GM12864 (cell line): Measurements from ENCODE around the gene YARS1.
A peak's percentile ranks its signal among the peaks of the same experiment; 100 is the strongest.

Experiments used
- DNase-seq: peaks from one replicate; pipeline ENCODE4 v3.0.0-alpha.2; 2011; ENCODE audit warnings: low read depth
- H3K4me3 ChIP-seq: 2 replicates; pipeline ENCODE4 v1.5.1; 2011; ENCODE audit warnings: mild to moderate bottlenecking, low read depth, low read length, control low read depth
- TF ChIP-seq, protein P1 (sequence below): IDR thresholded peaks from 2 replicates; pipeline ENCODE4 v1.5.1; 2011; ENCODE audit warnings: low read depth, mild to moderate bottlenecking, moderate library complexity, low read length, control low read depth, inconsistent platforms; ENCODE audit errors: missing control alignments

YARS1 gene

DNA sequence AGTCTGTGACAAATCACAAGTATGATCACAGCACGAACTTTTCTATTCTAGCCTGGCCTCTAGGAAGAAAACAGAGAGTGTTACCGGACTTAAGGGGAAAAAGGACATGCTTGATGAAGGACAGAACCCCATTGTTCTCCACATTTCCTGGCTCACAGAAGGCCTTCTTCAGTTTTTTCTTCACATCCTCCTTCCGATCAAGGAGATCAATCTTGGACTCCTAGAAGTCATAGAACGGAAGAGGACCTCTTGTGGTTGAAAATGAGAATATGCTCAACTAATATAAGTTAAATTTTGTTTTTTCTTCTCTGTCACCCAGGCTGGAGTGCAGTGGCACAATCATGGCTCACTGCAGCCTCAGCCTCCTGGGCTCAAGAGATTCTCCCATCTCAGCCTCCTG, 30.3 kb downstream of the YARS1 start:
- DNase-seq, result peak; percentile 25

DNA sequence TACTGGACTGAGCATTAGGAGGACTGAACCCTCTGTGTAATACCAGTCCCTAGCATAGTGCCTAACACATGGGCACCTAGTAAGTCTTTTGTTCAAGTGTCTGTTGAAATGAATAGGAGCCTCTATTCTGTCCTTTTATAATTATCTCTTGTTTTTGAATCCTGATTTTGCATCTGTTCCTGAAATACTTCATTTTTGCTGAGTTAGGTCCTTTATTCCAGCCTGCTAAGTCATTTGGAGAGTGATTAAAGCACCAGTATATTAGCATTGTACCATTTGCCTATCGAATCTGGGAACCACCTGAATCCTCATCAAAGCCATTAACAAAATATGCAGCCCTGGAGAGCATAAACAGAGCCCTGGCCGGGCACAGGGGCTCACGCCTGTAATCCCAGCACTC, 32.3 kb downstream of the YARS1 start:
- TF ChIP-seq, protein P1, sequence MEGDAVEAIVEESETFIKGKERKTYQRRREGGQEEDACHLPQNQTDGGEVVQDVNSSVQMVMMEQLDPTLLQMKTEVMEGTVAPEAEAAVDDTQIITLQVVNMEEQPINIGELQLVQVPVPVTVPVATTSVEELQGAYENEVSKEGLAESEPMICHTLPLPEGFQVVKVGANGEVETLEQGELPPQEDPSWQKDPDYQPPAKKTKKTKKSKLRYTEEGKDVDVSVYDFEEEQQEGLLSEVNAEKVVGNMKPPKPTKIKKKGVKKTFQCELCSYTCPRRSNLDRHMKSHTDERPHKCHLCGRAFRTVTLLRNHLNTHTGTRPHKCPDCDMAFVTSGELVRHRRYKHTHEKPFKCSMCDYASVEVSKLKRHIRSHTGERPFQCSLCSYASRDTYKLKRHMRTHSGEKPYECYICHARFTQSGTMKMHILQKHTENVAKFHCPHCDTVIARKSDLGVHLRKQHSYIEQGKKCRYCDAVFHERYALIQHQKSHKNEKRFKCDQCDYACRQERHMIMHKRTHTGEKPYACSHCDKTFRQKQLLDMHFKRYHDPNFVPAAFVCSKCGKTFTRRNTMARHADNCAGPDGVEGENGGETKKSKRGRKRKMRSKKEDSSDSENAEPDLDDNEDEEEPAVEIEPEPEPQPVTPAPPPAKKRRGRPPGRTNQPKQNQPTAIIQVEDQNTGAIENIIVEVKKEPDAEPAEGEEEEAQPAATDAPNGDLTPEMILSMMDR, result no peak
- DNase-seq, result no peak
- no peak overlapping the region for H3K4me3 ChIP-seq

More for the DNA sequence above, 30.3 kb downstream of the YARS1 start:
- TF ChIP-seq, protein P1, result peak; percentile 34
- H3K4me3 ChIP-seq, result no peak overlapping the region

DNA sequence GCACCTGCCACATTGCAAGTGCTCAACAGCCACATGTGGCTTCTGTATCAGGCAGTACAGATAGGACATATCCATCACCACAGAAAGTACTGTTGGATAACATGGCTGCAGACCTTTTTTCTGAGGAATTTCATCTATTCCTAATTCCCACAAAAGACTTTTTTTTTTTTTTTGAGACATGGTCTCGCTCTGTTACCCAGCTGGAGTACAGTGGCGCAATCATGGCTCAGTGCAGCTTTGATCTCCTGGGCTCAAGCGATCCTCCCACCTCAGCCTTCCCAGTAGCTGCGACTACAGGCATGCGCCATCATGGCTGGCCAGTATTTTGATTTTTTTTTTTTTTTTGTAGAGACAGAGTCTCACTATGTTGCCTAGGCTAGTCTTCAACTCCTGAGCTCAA, 33.3 kb downstream of the YARS1 start:
- no peak overlapping the region for H3K4me3 ChIP-seq
- DNase-seq, result no peak
- TF ChIP-seq, protein P1, result no peak

DNA sequence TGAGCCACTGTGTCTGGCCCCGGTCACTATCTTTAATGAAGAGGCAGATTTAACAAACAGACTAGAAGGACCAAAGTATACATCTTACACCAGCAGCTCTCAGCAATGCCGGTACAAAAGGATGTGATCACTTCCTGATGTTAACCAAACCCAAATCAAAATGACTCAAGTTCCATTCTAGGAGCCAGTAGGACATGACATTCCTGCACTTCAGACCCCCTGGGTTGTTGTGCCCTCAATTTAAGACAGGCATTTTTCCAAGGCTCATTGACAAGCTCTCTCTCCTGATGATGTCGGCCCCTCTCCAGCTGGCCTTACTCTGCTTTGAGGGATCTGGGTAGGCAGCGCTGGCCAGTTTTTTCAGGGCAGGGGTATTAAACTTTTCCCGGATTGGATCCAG, 35.1 kb downstream of the YARS1 start:
- no peak overlapping the region for H3K4me3 ChIP-seq
- no peak for DNase-seq
- TF ChIP-seq, protein P1, result no peak

DNA sequence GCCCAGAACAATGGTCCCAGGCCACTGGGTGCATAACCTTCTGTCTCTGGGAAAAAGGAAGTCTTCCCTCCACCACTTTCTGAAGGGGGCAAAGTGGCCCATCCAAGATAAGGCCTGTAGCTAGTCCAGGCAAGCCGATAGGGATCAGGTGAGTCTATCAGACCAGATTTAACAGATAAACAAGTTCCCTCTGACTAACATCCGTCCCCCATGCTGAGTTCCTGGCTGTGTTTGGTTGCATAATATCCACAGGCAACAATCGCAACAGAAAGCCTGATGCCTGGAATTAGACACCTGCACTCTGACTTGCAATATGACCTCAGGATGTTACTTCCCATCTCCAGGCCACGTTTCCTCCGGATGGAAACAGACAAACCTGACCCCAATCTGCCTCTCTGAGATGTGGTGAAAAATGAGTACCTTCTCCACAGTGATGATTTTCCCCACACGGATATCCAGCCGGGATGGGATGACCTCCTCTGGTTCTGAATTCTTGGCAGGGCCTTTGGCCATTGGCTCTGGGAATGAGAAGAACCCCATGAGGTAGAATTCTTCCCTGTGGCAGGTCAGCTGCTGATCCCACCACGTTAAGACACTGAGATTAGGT, 36.4 kb downstream of the YARS1 start:
- TF ChIP-seq, protein P1, result no peak
- no peak overlapping the region for H3K4me3 ChIP-seq
- no peak for DNase-seq

DNA sequence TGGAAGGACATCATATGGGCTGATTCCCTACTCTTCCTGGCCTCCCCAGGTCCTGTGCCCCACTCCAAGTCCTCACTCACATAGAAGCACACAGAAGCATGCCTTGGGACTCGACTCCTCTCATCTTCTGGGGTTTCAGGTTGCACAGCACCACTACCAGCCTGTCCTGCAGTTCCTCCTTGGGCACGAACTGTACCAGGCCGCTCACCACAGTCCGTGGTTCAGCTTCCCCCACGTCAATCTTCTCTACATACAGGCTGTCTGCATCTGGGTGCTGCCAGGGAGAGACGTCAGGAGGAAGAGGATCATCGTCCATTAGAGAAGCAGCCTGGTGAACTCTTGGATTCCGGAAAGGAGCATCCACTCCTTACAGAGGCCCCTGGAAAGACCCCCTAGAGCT, 37.2 kb downstream of the YARS1 start:
- DNase-seq, result no peak
- TF ChIP-seq, protein P1, result no peak
- H3K4me3 ChIP-seq, result no peak overlapping the region

DNA sequence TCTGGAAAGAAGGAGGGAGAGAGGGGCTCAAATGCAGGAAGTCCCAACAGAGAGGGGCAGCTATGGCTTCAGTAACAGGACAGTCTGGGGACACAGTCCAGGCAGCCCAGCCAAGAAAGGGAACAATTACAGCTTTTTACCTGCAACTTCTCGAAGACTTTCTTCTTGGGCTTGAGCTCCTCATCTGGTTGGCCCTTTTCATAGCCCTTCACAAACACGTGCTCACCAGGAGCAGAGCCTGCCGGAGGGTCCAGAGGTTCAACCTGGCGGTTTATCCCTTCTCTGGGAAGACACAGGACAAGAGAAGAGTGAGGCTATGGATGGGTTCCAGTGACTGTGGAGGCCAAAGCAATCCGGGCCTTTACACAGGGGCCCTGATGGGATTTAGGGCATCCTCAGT, 37.9 kb downstream of the YARS1 start:
- no peak overlapping the region for H3K4me3 ChIP-seq
- no peak for DNase-seq
- TF ChIP-seq, protein P1, result no peak
